Measurements from ENCODE around the gene PER3.

PER3 gene

DNA sequence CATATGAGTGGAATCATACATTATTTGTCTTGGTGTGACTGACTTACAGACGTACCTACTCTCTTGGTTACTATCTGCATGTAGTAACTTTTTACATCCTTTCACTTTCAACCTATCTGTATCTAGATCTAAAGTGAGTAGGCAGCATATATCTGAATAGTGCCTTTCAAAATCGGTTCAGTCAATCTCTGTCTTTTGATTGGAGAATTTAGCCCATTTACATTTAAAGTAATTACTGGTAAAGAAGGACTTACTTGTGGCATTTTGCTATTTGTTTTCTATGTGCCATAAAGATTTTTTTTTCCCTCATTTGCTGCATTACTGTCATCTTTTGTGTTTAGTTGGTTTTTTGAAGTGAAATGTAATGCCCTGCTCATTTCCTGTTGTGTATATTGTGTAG is 54.6 kb downstream of the PER3 start:
- no peak for DNase-seq (ENCODE audit: low spot score)

DNA sequence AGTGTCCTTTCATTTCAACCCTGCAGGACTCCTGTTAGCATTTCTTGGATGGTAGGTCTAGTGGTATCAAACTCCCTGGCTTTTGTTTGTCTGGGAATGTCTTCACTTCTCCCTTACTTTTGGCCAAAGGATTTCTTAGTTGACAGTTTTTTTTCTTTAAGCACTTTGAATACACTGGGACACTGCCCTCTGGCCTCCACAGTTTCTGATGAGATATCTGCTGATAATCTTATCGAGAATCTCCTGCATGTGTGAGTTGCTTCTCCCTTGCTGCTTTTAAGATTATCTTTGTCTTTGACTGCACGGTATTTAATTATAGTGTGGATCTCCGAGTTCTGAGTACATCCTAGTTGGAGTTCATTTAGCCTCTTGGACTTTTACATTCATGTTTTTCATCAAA is 55.4 kb downstream of the PER3 start:
- DNase-seq (ENCODE audit: low spot score): no peak

GRCh38 chr1:7842517-7842916 is 58.4 kb downstream of the PER3 start:
- DNase-seq (ENCODE audit: low spot score): no peak

GRCh38 chr1:7845761-7846160 is 61.7 kb downstream of the PER3 start:
- DNase-seq (ENCODE audit: low spot score): no peak

DNA sequence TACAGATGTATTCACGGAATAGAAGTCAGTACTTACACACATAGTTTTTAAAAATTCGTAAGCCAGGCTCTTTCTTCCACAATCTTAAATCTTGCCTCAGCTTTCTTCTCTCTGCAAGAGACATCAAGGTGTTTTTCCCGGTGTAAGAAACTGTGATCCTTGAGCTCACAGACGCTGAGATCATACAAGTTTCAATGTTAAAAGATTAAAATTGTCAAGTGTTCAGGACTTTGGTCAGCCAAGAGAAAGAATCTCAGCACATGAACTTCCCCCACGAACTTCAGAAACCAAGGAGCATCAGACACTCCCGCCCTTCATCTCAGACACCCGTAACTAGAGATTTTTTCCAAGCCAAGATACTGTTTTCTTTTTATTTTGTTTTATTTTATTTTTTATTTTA is 62.6 kb downstream of the PER3 start:
- no peak for DNase-seq (ENCODE audit: low spot score)

DNA sequence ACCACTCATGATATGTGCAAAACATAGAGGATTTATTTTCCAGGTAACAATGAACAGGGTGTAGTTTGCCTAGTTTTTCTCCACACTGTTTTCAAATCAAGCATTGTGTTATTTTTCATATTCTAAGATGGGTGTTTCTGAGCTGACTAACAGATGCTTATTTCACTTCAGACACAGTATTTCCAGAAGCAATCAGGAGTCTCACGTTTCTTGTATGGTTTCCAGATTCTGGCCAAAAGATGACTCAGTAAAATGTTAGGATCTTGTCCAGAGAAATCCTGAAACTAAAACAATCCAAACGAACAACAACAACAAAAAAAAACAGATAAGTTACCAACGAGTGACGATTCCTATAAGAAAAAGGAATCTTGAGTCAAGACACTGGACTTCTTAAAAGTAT is 63.5 kb downstream of the PER3 start:
- DNase-seq (ENCODE audit: low spot score): no peak

- DNase-seq (ENCODE audit: low spot score): no peak
Measured at GRCh38 chr1:7850786-7851185, 66.7 kb downstream of the PER3 start.

- no peak for DNase-seq (ENCODE audit: low spot score)
Measured at GRCh38 chr1:7852804-7853683, 69.0 kb downstream of the PER3 start, which contains the start of gene UTS2. TSS of gene UTS2 (minus strand) at chr1:7853065. CDS start at chr1:7853003, 62 bp downstream.

DNA sequence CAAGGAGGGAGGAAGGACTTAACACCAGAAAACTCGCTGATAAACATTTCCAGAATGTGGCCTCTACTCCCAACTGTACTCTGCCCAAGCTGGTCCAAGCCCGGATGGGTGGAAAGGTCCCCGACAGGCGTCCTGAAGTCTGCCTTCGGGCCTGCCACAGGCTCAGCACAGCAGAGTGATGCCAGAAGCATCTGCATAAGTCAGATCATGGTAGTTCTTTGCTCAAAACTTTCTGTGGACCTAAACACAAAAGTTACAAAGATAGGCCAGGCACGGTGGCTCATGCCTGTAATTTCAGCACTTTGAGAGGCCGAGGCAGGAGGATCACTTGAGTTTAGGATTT is 69.6 kb downstream of the PER3 start:
- DNase-seq (ENCODE audit: low spot score): no peak

GRCh38 chr1:7856345-7856744 is 72.3 kb downstream of the PER3 start:
- no peak for DNase-seq (ENCODE audit: low spot score)

DNA sequence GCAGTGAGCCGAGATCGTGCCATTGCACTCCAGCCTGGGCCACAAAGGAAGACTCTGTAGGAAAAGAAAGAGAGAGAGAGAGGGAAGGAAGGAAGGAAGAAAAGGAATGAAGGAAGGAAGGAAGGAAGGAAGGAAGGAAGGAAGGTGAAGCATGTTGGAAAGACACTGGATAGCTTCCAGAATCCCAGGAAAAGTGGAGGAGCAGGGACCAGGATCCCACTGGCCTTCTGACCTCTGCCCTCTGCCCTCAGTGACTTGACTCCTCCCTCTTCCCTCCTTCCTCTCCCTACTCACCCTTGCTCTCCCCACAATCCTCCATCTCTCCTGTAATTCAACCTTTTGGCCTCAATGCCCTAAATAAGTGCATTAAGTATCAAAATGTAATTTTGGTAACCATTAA is 72.9 kb downstream of the PER3 start:
- DNase-seq (ENCODE audit: low spot score): no peak

DNA sequence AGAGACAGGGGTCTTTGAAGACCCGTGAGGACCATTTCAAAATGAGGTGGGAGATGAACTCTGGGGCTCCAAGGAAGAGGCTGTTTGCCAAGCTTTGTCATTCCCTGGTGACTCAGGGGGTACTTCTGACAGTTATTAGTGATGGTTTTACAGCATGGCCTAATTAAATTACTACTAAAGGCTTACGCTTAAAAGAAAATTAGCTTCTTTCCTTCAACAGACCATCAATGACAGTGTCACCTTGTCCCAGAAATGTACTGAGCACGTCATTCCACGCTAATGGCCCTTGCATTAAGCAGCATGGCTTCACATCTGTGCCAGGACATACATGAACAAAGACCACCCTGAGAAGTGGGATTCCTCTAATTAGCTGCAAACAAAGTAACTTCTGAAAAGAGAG is 73.9 kb downstream of the PER3 start:
- DNase-seq (ENCODE audit: low spot score): no peak

DNA sequence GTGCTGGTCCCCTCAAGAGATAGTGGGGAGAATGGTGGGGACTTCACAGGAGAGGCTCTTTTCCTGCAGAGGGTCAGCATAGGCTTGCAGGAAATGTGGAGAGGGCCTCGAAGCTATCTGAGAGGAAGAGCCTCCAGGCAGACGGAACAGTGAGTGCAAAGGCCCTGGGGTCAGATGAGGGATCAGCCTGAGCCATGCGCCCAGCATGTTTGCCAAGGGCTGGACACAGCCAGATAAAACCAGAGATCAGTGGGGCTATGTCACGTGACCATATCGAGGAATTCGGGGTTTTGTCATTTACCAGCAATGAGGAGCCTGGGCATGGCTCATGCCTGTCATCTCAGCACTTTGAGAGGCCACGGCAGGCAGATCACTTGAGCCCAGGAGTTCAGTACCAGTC is 75.3 kb downstream of the PER3 start:
- no peak for DNase-seq (ENCODE audit: low spot score)

DNA sequence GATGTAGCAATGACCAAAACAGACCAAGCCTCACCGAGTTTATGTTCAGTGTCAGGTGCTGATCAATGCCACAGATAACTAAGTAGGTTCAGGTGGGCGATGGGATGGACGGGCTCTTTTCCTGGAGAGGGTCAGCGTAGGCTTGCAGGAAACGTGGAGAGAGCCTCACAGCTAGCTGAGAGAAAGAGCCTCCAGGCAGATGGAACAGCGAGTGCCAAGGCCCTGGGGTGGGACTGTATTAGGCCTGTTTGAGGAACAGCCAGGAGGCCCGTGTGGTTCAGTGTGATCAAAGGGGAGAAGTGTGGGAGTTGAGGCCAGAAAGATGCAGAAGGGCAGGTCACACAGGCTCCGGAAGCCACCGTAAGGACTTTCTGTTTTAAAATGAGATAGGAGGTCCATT is 76.0 kb downstream of the PER3 start:
- no peak for DNase-seq (ENCODE audit: low spot score)

GRCh38 chr1:7861452-7861851 is 77.4 kb downstream of the PER3 start:
- no peak for DNase-seq (ENCODE audit: low spot score)

GRCh38 chr1:7862211-7863060 is 78.3 kb downstream of the PER3 start:
- no peak for DNase-seq (ENCODE audit: low spot score)

- DNase-seq (ENCODE audit: low spot score): no peak
Measured at GRCh38 chr1:7863756-7864328, 79.8 kb downstream of the PER3 start.

DNA sequence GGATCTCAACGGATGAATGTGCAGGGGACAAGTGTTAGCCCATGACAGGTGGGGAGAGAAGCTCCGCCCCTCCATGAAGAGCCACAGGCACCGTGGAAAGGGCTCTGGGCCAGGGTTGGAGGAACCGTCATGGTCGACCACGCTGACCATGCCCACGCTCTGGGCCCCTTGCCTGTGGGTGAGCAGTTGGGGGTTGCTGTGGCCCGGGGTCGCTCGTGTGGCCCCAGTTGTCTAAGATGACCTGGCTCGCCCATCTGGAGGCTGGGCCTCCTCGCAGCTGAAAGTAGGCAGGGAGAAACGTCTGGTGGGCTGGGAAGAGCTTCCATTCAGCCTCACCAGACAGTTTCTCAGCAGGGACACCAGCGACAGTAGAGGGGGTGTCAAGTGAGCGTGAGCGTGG is 81.9 kb downstream of the PER3 start:
- DNase-seq (ENCODE audit: low spot score): no peak

GRCh38 chr1:7868070-7868780 is 84.1 kb downstream of the PER3 start:
- no peak for DNase-seq (ENCODE audit: low spot score)

DNA sequence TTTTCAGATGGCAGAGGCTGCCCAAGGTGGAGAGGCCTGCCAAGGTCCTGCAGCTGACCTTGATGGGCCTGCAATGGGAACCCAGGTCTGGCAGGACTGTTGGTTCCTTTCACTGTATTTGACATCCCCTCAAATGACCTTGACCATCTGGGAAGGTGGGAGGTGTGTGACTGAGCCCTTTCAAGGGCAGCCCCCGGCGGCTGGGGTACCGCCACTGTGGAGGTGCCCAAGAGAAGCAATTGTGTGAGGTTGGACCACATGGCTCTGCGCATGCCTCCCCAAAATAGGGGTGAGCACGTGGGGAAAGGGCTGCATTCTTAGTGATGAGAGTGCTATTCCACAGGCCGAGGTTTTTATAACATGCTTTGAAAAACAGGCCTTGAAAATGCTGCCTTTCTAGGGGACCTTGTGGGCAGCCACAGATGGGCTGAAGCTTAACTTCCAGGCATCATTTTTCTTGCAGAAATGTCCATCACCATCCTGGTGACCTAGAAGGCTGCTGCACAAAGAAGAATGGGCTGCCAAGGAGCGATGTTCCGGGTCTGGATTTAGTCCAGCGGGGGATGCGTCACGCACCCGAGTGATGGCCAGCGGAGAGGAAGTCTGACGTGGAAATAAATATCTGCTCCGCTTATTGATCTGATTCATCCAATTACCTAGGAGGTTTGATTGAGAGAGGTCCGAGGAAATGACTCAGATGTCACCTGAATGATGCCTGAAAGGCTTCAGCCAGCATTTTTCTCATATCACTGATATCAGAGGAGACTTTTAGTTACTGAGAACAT is 85.2 kb downstream of the PER3 start:
- no peak for DNase-seq (ENCODE audit: low spot score)

GRCh38 chr1:7871136-7871535 is 87.0 kb downstream of the PER3 start:
- no peak for DNase-seq (ENCODE audit: low spot score)

Data from CD4-positive, alpha-beta T cell treated with Interleukin-6 at 100 ng/mL for 8 hours (primary cell).